ENCODE measurements around the gene PRKAG1.

PRKAG1 gene

GRCh38 chr12:49054524-49054923 lies 35.9 kb upstream of the PRKAG1 start:
- TF ChIP-seq ZFX (IDR thresholded peaks at IDR 0.05; ENCODE audit: borderline replicate concordance) = no peak
- TF ChIP-seq, protein P1, sequence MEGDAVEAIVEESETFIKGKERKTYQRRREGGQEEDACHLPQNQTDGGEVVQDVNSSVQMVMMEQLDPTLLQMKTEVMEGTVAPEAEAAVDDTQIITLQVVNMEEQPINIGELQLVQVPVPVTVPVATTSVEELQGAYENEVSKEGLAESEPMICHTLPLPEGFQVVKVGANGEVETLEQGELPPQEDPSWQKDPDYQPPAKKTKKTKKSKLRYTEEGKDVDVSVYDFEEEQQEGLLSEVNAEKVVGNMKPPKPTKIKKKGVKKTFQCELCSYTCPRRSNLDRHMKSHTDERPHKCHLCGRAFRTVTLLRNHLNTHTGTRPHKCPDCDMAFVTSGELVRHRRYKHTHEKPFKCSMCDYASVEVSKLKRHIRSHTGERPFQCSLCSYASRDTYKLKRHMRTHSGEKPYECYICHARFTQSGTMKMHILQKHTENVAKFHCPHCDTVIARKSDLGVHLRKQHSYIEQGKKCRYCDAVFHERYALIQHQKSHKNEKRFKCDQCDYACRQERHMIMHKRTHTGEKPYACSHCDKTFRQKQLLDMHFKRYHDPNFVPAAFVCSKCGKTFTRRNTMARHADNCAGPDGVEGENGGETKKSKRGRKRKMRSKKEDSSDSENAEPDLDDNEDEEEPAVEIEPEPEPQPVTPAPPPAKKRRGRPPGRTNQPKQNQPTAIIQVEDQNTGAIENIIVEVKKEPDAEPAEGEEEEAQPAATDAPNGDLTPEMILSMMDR (IDR thresholded peaks at IDR 0.05) = no peak
- peak overlapping the region; percentile 89 for H3K27ac ChIP-seq

GRCh38 chr12:49054096-49054495 lies 35.5 kb upstream of the PRKAG1 start:
- H3K27ac ChIP-seq = no peak overlapping the region
- TF ChIP-seq, protein P1 (IDR thresholded peaks at IDR 0.05) = no peak
- TF ChIP-seq ZFX (IDR thresholded peaks at IDR 0.05; ENCODE audit: borderline replicate concordance) = no peak

DNA sequence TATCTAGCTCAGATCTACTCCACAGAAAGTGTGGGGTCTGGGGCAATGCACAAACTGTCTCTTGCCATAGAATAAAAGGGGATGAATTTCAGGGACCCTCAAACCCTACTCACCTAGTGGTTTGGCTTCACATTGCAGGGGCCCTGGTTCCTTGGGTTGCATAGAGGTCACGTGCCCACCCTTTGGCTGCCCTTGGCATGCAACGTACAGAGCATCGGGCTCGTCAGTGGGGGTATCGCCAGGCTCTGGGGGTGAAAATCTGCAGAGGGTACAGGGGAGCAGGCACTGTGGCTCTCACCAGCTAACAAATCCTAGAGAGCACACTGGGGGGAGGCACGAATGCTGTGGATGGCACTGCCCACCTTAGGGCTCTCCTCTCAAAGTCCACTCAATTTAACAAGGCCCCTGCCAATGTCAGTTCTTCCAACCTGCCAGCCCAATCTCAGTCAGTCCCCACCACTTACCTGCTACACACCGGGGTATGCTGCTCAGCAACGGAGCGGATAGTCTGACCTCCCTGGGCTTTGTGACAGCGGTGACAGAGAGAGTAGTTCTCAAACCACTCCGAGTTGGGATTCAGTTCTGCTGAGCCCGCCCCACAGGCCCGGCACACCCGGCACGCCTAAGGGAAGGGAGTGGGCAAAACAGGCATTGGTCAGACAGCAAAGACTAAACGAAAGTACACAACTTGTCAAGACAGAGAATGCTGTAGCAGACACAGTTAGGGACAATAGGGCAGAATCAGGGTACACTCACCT lies 34.1 kb upstream of the PRKAG1 start:
- TF ChIP-seq ZFX (IDR thresholded peaks at IDR 0.05; ENCODE audit: borderline replicate concordance) = no peak
- TF ChIP-seq, protein P1 (IDR thresholded peaks at IDR 0.05) = no peak
- H3K27ac ChIP-seq = no peak overlapping the region

DNA sequence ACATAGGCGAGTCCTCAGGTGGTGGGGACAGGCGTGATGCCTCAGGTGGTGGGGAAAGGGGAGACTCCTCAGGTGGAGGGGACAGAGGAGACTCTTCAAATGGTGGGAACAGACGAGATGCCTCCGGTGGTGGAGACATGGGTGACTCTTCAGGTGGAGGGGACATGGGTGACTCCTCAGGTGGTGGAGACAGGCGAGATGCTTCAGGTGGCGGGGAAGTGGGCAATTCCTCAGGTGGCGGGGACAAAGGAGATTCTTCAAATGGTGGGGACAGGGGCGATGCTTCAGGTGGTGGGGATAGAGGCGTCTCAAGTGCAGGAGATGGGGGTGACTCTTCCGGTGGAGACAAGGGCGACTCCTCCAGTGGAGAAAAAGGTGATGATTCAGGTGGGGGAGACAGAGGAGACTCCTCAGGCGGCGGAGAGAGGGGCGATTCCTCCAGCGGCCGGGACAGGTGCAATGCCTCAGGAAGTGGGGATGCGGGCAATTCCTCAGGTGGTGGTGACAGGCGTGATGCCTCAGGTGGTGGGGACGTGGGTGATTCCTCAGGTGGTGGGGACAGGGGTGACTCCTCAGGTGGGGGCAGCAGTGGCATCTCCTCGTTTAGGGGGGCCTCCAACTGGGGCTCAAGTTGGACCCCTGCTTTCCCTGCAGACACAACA lies 33.3 kb upstream of the PRKAG1 start:
- TF ChIP-seq ZFX (IDR thresholded peaks at IDR 0.05; ENCODE audit: borderline replicate concordance) = no peak
- TF ChIP-seq, protein P1 (IDR thresholded peaks at IDR 0.05) = no peak
- no peak overlapping the region for H3K27ac ChIP-seq

DNA sequence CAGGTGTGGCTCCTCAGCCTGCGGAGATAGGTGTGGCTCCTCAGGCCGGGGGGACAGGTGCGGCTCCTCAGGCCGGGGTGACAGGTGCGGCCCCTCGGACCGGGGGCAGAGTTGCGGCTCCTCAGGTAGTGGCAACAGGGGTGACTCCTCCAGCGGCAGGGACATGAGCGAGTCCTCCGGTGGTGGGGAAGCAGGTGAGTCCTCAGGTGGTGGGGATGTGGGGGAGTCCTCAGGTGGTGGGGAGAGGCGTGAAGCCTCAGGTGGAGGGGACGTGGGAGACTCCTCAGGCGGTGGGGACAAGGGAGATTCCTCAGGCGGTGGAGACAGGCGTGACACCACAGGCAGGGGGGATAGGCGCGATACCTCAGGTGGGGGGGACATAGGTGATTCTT lies 32.8 kb upstream of the PRKAG1 start:
- no peak overlapping the region for H3K27ac ChIP-seq
- TF ChIP-seq, protein P1 (IDR thresholded peaks at IDR 0.05) = no peak
- TF ChIP-seq ZFX (IDR thresholded peaks at IDR 0.05; ENCODE audit: borderline replicate concordance) = no peak

- H3K27ac ChIP-seq = no peak overlapping the region
These were observed 32.2 kb upstream of the PRKAG1 start for GRCh38 chr12:49050507-49051372.

More at GRCh38 chr12:49050507-49051372, 32.2 kb upstream of the PRKAG1 start:
- TF ChIP-seq, protein P1 (IDR thresholded peaks at IDR 0.05) = no peak
- TF ChIP-seq ZFX (IDR thresholded peaks at IDR 0.05; ENCODE audit: borderline replicate concordance) = no peak
